Stimulated activated CD4-positive, alpha-beta T cell treated with anti-CD3 and anti-CD28 coated beads, Interleukin-12 subunit alpha, Interleukin-12 subunit beta, amount 100 ng/mL, for 4 hours (primary cell): ENCODE data around the gene OR52E5.

Experiments used
- DNase-seq: peaks from one replicate; pipeline ENCODE4 v3.0.0-alpha.2; 2020

The OR52E5 gene

DNA sequence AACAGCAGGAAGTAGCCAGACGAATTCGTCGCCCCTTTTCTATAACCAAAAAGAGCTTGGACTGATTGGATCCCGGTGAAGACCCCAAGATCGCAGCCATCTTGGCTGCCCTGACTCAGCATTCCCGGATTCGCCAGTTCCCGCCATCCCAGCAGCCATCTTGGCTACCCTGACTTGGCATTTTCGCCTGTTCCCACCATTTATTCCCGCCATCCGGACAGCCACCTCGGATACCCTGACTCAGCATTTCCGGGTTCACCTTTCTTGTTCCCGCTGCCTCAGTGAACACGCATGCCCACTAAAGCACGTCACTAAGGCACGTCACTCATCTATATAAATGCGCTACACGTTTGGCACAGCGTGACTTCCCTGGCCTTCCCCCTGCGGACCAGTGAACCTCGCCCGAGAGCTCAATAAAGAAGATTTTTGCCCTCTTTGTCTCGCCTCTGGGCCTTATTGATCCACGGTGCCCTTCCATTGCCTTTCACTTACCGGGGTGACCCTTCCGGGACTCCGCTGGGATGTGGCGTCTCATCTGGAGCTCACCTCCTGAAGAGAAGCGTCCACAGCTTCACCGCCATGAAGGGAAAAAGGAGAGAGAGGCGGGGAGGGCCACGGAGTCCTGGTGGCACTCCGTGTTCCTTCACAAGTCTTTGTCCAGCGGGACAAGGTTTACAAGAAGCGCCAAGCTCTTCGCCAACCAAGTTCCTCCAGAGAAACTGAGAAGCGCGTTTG, 45.0 kb downstream of the OR52E5 start:
- DNase-seq, result no peak

DNA sequence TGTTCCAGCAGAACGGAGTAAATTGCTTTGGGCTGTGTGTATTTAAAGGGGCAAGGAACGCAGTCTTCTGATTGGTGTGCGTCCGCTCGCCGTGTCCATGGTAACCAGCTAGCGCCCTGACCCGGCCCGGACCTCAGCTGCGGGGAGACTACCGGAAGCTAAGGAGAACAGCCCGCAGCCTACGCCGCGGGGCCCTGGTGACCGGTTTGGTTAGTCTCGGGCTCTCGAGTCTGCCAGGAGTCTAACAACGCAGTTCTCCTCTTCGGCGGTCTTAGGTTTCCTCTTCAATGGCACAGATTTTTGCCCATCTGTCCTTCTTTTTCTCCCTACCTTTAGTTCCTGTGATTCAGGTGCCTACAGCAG, 45.6 kb downstream of the OR52E5 start:
- DNase-seq, result no peak

DNA sequence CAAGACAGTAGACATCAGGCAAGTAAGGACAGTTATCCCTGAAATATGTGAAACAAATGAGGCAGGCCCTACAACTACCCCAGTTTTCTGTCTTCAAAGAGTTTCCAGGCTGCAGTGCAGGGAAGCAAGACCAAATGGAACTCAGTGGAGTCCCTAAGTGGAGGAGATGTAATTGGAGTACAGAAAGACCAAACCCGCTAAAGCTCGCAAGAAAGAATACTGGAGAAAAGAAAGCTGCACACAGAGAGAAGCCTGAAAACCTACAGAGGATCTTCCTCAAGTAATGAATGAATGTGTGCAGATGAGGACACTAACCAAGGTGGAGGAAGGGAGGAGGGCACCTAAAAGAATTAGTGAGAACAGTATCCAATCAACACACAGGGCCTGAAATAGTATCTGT, 47.7 kb downstream of the OR52E5 start:
- DNase-seq, result no peak

DNA sequence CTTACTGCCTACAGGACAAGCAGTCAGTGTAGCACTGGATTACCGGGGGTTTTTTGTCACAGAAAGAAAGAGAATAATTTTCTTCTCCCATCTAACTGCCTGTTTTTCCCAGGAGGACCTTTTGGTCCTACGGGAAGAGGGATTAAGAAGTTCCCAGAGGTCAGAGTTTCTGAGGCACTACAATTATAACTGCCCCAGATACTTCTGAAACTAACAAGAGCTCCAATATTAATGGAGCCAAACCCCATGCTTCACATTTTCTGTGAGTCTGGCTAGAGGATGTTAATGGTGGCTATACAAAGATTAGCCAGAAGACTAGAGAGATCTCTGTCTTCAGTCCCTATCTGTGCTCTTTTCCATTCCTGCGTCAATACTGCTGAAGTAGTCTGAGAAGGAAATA, 48.9 kb downstream of the OR52E5 start, which contains the start of gene OR56A3:
TSS of gene OR56A3 (plus strand) at position 301 of the 400 bp plus-strand sequence. CDS start 5,096 bp downstream, outside the sequence.
- DNase-seq, result no peak
